HepG2 (cell line): ENCODE data around the gene TMEM114. TPM values are rescaled to one million over a fixed set of nuclear protein-coding genes. Genes with fewer than 3 reads are reported as not detected.
A peak's percentile ranks its signal among the peaks of the same experiment; 100 is the strongest.

ENCODE experiments used
- ASH2L ChIP-seq: fragments of 300-600, 200-600 bp; sonication (generic); IDR thresholded peaks from 2 replicates; pipeline ENCODE4 v1.7.0; 2017; ENCODE audit warnings: low read depth, mild to moderate bottlenecking, moderate library complexity, mixed read lengths, low read length; ENCODE audit not compliant: insufficient read length
- ATAD3A ChIP-seq: sonication (generic); formaldehyde crosslinking; IDR thresholded peaks from 2 replicates; pipeline ENCODE4 v1.4.0; 2020; ENCODE audit warnings: missing genetic modification reagents
- FOXC1 ChIP-seq: sonication (generic); formaldehyde crosslinking; IDR thresholded peaks from 2 replicates; pipeline ENCODE4 v1.8.0; 2022; ENCODE audit warnings: mild to moderate bottlenecking, missing genetic modification reagents, borderline replicate concordance
- FOXP1 ChIP-seq, 2 experiments: fragments of 450-650 bp in 1 of 2; IDR thresholded peaks; 2 replicates each; pipeline ENCODE4 v1.6.1; 2017 to 2018; ENCODE audit warnings: antibody characterized with exemption in 1 of 2
- MAZ ChIP-seq, 2 experiments: sonication (generic) in 1 of 2; formaldehyde crosslinking in 1 of 2; IDR thresholded peaks; 2 replicates each; pipeline versions ENCODE4 v1.5.0 to v1.6.1; 2012 to 2020; ENCODE audit warnings: low read depth in 2 of 2, mild to moderate bottlenecking in 2 of 2, borderline replicate concordance in 1 of 2, improper control_type of control experiment in 1 of 2, low read length in 1 of 2, missing genetic modification reagents in 1 of 2, moderate library complexity in 1 of 2
- MXD4 ChIP-seq: IDR thresholded peaks from 2 replicates; pipeline ENCODE4 v1.6.1; 2016; ENCODE audit warnings: mild to moderate bottlenecking, missing biosample characterization, missing genetic modification reagents
- NONO ChIP-seq, 2 experiments: fragments of 450-650 bp in 1 of 2; sonication (generic) in 1 of 2; formaldehyde crosslinking in 1 of 2; IDR thresholded peaks in 1 of 2; conservative IDR thresholded peaks in 1 of 2; 2 replicates each; pipeline versions ENCODE4 v1.6.1 to v1.8.0; 2017 to 2022; ENCODE audit warnings: mild to moderate bottlenecking in 1 of 2, missing genetic modification reagents in 1 of 2, moderate library complexity in 1 of 2
- NR2F6 ChIP-seq, 2 experiments: IDR thresholded peaks; 2 replicates each; pipeline ENCODE4 v1.6.1; 2016; ENCODE audit warnings: antibody characterized with exemption in 1 of 2, mild to moderate bottlenecking in 1 of 2
- POLR2A ChIP-seq, 2 experiments: IDR thresholded peaks; 2 replicates each; pipeline ENCODE4 v1.6.1; 2011; ENCODE audit warnings: low read depth in 2 of 2, low read length in 2 of 2, mild to moderate bottlenecking in 1 of 2, moderate library complexity in 1 of 2; ENCODE audit not compliant: insufficient read depth in 1 of 2
- RARA ChIP-seq: IDR thresholded peaks from 2 replicates; pipeline ENCODE4 v1.6.1; 2016; ENCODE audit warnings: missing genetic modification reagents, missing compliant biosample characterization
- SMAD3 ChIP-seq: sonication (generic); formaldehyde crosslinking; IDR thresholded peaks from 2 replicates; pipeline ENCODE4 v1.4.0; 2020; ENCODE audit warnings: missing genetic modification reagents
- TBL1XR1 ChIP-seq: fragments of 150-350 bp; IDR thresholded peaks from 2 replicates; pipeline ENCODE4 v1.6.1; 2014; ENCODE audit warnings: borderline replicate concordance, low read length; ENCODE audit not compliant: partially characterized antibody
- ZEB1 ChIP-seq: IDR thresholded peaks from 2 replicates; pipeline ENCODE4 v1.6.1; 2012; ENCODE audit warnings: mild to moderate bottlenecking, low read depth, inconsistent platforms; ENCODE audit not compliant: insufficient replicate concordance
- ZFX ChIP-seq: sonication (generic); formaldehyde crosslinking; IDR thresholded peaks from 2 replicates; pipeline ENCODE4 v1.4.0; 2020; ENCODE audit warnings: mild to moderate bottlenecking, low read depth, missing genetic modification reagents, moderate library complexity
- ZNF143 ChIP-seq: sonication (generic); formaldehyde crosslinking; IDR thresholded peaks from 2 replicates; pipeline ENCODE4 v1.4.0; 2020; ENCODE audit warnings: missing genetic modification reagents
- ZNF331 ChIP-seq: sonication (generic); formaldehyde crosslinking; IDR thresholded peaks from 2 replicates; pipeline ENCODE4 v1.4.0; 2020; ENCODE audit warnings: missing genetic modification reagents
- ZNF564 ChIP-seq: sonication (generic); formaldehyde crosslinking; IDR thresholded peaks from 2 replicates; pipeline ENCODE4 v1.8.1; 2023; ENCODE audit warnings: mild to moderate bottlenecking, missing genetic modification reagents
- ZNF792 ChIP-seq: IDR thresholded peaks from 2 replicates; pipeline ENCODE4 v1.6.1; 2016
- ZNF83 ChIP-seq: sonication (generic); formaldehyde crosslinking; IDR thresholded peaks from 2 replicates; pipeline ENCODE4 v1.4.0; 2020; ENCODE audit warnings: missing genetic modification reagents, mild to moderate bottlenecking, borderline replicate concordance
- ZSCAN29 ChIP-seq: sonication (generic); formaldehyde crosslinking; conservative IDR thresholded peaks from 2 replicates; pipeline ENCODE4 v1.4.0; 2020; ENCODE audit warnings: mild to moderate bottlenecking, missing genetic modification reagents
- polyA plus RNA-seq, 8 experiments: library from polyadenylated mRNA; depleted of rRNA in 3 of 8; stranded (reverse) in 7 of 8; unstranded in 1 of 8; fragments of >200 nt; fragmentation: Illumina TruSeq in 4 of 8; extraction: Trizol in 4 of 8; gene quantifications; 2 replicates each; pipeline versions ENCODE4 v1.2.1 to v1.2.3, GENCODE V29; 2011 to 2016; ENCODE audit warnings: low read depth in 4 of 8, missing spikeins in 1 of 8, mixed read lengths in 1 of 8; ENCODE audit not compliant: insufficient read depth in 1 of 8
- total RNA-seq, 5 experiments: library from RNA; depleted of rRNA; stranded (reverse); fragments of >200 nt; fragmentation: Illumina TruSeq; extraction: Trizol; gene quantifications; 2 replicates each; pipeline ENCODE4 v1.2.3, GENCODE V29; 2016; ENCODE audit warnings: low read depth in 1 of 5
- TF ChIP-seq, protein P1 (sequence below): IDR thresholded peaks from 2 replicates; pipeline ENCODE4 v1.6.1; 2016
- TF ChIP-seq, protein P2 (sequence below): IDR thresholded peaks from 2 replicates; pipeline ENCODE4 v1.6.1; 2016
- TF ChIP-seq, protein P3 (sequence below): sonication (generic); formaldehyde crosslinking; IDR thresholded peaks from 2 replicates; pipeline ENCODE4 v1.4.0; 2020; ENCODE audit warnings: missing genetic modification reagents
- TF ChIP-seq, protein P4 (sequence below): sonication (generic); formaldehyde crosslinking; IDR thresholded peaks from 2 replicates; pipeline ENCODE4 v1.8.1; 2023; ENCODE audit warnings: mild to moderate bottlenecking, inconsistent platforms, moderate library complexity, missing genetic modification reagents, borderline replicate concordance

TMEM114 gene
- total and polyA plus RNA-seq, 2 of the 13 experiments (the other 11 are each of a cell fraction or from before 2014, with no cell fraction given): not detected

DNA sequence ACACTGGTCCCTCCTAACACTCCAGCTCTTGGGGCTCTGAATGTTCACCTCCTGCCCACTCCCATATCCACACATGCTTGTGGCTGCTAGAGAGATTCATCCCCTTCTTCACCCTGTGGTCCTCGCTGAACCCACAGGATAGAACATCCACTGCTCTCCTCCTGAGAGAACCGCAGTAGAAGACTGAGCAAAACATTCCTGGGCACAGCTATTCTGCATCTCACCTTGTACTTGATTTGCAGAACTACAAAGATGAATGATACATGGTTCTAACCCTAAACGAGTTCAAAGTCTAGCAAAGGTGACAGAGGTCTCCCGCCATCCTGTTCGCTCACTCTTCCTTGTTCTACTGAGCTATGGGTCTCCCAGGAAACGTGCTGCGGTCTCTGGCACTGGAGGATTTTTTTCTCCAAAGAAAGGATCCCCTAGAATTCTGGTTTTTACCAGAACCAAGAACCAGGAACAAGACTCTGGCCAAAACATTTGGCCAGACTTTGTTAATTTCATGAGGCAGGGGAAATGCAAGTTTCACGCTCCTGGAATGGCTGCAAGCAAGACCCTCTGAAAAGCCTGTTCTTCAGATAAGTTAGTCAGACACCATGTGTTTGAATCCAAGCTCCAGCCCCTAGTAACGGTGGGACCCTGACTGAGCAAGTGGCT is 39.5 kb downstream of the TMEM114 start (continued):
- TF ChIP-seq ZEB1: peak; percentile 35
- 0 out of 2 replicates have a peak, but pooled peaks have one; percentile 32 for TF ChIP-seq ZFX
- 0 out of 2 replicates have a peak, but pooled peaks have one; percentile 51 for TF ChIP-seq ZNF792 (CRISPR knock-in tag)
- TF ChIP-seq, protein P1, sequence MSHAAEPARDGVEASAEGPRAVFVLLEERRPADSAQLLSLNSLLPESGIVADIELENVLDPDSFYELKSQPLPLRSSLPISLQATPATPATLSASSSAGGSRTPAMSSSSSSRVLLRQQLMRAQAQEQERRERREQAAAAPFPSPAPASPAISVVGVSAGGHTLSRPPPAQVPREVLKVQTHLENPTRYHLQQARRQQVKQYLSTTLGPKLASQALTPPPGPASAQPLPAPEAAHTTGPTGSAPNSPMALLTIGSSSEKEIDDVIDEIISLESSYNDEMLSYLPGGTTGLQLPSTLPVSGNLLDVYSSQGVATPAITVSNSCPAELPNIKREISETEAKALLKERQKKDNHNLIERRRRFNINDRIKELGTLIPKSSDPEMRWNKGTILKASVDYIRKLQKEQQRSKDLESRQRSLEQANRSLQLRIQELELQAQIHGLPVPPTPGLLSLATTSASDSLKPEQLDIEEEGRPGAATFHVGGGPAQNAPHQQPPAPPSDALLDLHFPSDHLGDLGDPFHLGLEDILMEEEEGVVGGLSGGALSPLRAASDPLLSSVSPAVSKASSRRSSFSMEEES (CRISPR knock-in tag): no peak
- peak; percentile 76 for TF ChIP-seq NR2F6 (IDR thresholded peaks at IDR 0.05)
- TF ChIP-seq NR2F6 (CRISPR knock-in tag; IDR thresholded peaks at IDR 0.05): peak; percentile 94
- peak; percentile 24; the same call in 1 of the 2 replicates for TF ChIP-seq SMAD3 (CRISPR knock-in tag)
- peak; percentile 17; the same call in 1 of the 2 replicates for TF ChIP-seq MXD4 (CRISPR knock-in tag)
- peak; percentile 57 for TF ChIP-seq ZNF143 (CRISPR knock-in tag)
- TF ChIP-seq ATAD3A (CRISPR knock-in tag): no peak
- TF ChIP-seq ZNF83: 0 out of 2 replicates have a peak, but pooled peaks have one; percentile 69
- peak; percentile 83 for TF ChIP-seq RARA (CRISPR knock-in tag)
- no peak for TF ChIP-seq MAZ (IDR thresholded peaks at IDR 0.05; ENCODE audit: borderline replicate concordance, low read depth, low read length)
- no peak for TF ChIP-seq MAZ (CRISPR knock-in tag; IDR thresholded peaks at IDR 0.05; ENCODE audit: low read depth)
- TF ChIP-seq, protein P2, sequence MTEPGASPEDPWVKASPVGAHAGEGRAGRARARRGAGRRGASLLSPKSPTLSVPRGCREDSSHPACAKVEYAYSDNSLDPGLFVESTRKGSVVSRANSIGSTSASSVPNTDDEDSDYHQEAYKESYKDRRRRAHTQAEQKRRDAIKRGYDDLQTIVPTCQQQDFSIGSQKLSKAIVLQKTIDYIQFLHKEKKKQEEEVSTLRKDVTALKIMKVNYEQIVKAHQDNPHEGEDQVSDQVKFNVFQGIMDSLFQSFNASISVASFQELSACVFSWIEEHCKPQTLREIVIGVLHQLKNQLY (CRISPR knock-in tag): no peak
- TF ChIP-seq, protein P3, sequence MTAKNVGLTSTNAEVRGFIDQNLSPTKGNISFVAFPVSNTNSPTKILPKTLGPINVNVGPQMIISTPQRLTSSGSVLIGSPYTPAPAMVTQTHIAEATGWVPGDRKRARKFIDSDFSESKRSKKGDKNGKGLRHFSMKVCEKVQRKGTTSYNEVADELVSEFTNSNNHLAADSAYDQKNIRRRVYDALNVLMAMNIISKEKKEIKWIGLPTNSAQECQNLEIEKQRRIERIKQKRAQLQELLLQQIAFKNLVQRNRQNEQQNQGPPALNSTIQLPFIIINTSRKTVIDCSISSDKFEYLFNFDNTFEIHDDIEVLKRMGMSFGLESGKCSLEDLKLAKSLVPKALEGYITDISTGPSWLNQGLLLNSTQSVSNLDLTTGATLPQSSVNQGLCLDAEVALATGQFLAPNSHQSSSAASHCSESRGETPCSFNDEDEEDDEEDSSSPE (CRISPR knock-in tag): peak; percentile 44; the same call in 1 of the 2 replicates
- 0 out of 2 replicates have a peak, but pooled peaks have one; percentile 7 for TF ChIP-seq FOXC1 (CRISPR knock-in tag)
- TF ChIP-seq FOXP1 (IDR thresholded peaks at IDR 0.05): no peak
- peak; percentile 51 for TF ChIP-seq FOXP1 (CRISPR knock-in tag; IDR thresholded peaks at IDR 0.05)
- no peak for TF ChIP-seq TBL1XR1
- peak in 1 of 2 experiments; percentile 48; a peak in 2 of 4 replicates for TF ChIP-seq POLR2A (IDR thresholded peaks at IDR 0.05; ENCODE audit: insufficient read depth in 1 of 2, low read depth in 2 of 2, low read length in 2 of 2)
- TF ChIP-seq ASH2L: peak; percentile 95
- no peak for TF ChIP-seq NONO (IDR thresholded peaks at IDR 0.05)
- no peak for TF ChIP-seq NONO (CRISPR knock-in tag; conservative IDR thresholded peaks at IDR 0.05)
- no peak for TF ChIP-seq ZNF564 (CRISPR knock-in tag)
- TF ChIP-seq ZSCAN29 (CRISPR knock-in tag): peak; percentile 81
- TF ChIP-seq, protein P4, sequence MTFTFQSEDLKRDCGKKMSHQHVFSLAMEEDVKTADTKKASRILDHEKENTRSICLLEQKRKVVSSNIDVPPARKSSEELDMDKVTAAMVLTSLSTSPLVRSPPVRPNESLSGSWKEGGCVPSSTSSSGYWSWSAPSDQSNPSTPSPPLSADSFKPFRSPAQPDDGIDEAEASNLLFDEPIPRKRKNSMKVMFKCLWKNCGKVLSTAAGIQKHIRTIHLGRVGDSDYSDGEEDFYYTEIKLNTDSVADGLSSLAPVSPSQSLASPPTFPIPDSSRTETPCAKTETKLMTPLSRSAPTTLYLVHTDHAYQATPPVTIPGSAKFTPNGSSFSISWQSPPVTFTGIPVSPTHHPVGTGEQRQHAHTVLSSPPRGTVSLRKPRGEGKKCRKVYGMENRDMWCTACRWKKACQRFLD: 0 out of 2 replicates have a peak, but pooled peaks have one; percentile 23
- TF ChIP-seq ZNF331: peak; percentile 72; the same call in 1 of the 2 replicates
